ENCODE measurements around the gene FAIM2.

GRCh38 chr12:49951411-49952240, 47.9 kb upstream of the FAIM2 start:
- TF ChIP-seq CTCF (IDR thresholded peaks at IDR 0.05) (no peak), POLR2A (IDR thresholded peaks at IDR 0.05) (no peak)

Data from upper lobe of left lung (tissue), 4 donors.